HG03045 (cell line): ENCODE results near the gene JMJD1C.
"Not testable (repeated sequence)": the region's sequence is repeated elsewhere in the genome, so short reads cannot be mapped to it uniquely, and the experiment has no call there.

ENCODE experiments used
- ATAC-seq: cut with Tn5 transposase; IDR thresholded peaks from one replicate; pipeline ENCODE4 v1.9.1; 2021; ENCODE audit warnings: mild to moderate bottlenecking, moderate library complexity; ENCODE audit not compliant: unreplicated experiment

The JMJD1C gene, protein sequence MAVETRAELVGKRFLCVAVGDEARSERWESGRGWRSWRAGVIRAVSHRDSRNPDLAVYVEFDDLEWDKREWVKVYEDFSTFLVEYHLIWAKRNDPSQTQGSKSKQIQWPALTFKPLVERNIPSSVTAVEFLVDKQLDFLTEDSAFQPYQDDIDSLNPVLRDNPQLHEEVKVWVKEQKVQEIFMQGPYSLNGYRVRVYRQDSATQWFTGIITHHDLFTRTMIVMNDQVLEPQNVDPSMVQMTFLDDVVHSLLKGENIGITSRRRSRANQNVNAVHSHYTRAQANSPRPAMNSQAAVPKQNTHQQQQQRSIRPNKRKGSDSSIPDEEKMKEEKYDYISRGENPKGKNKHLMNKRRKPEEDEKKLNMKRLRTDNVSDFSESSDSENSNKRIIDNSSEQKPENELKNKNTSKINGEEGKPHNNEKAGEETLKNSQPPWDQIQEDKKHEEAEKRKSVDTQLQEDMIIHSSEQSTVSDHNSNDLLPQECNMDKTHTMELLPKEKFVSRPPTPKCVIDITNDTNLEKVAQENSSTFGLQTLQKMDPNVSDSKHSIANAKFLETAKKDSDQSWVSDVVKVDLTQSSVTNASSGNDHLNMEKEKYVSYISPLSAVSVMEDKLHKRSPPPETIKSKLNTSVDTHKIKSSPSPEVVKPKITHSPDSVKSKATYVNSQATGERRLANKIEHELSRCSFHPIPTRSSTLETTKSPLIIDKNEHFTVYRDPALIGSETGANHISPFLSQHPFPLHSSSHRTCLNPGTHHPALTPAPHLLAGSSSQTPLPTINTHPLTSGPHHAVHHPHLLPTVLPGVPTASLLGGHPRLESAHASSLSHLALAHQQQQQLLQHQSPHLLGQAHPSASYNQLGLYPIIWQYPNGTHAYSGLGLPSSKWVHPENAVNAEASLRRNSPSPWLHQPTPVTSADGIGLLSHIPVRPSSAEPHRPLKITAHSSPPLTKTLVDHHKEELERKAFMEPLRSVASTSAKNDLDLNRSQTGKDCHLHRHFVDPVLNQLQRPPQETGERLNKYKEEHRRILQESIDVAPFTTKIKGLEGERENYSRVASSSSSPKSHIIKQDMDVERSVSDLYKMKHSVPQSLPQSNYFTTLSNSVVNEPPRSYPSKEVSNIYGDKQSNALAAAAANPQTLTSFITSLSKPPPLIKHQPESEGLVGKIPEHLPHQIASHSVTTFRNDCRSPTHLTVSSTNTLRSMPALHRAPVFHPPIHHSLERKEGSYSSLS (N-terminal part only)

DNA sequence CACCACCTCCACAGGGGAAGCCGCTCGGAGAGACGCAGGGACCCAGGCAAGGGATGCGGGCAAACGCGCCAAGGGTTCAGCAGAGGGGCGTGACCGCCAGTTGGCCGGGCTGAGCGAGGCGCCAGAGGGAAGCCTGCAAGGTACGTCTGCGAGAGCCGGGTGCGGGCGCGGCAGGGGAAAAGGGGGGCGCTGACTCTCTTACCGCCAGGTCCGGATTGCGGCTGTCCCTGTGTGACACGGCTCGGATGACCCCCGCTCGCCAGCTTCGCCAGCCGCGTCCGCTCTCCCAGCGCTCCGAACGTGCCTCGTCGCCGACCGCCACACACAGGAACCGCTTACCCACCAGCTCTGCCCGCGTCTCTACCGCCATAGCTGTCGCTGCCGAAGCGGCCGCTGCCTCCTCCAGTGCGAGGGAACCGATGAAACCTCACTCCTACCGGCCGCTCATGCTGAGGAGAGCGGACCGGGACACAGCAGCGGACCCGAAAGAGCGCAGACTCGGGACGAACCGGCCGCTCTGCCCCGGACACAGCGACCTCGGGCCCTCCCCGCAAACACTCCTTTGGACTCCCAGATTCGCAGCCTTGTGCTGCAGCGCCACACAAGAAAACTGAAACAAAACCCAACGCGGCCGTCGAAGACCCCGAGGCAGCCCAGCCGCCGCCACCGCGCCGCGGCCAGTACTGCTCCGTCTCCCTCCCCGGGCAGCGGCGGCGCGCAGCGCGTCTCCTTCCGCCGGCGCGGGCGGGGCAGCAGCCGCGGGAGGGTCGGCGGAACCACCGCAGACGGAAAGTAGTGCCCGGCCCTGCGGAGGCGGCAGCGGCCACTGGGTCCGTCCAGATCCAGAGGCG is at the start of gene JMJD1C:
Gene JMJD1C, minus strand, starts transcription at position 685 of the 851 bp plus-strand sequence. Its CDS starts 315 bp downstream, at position 370.
- ATAC-seq: peak; percentile 74

- no peak for ATAC-seq
These were observed 49.4 kb upstream of the JMJD1C start for GRCh38 chr10:63515002-63515763.

DNA sequence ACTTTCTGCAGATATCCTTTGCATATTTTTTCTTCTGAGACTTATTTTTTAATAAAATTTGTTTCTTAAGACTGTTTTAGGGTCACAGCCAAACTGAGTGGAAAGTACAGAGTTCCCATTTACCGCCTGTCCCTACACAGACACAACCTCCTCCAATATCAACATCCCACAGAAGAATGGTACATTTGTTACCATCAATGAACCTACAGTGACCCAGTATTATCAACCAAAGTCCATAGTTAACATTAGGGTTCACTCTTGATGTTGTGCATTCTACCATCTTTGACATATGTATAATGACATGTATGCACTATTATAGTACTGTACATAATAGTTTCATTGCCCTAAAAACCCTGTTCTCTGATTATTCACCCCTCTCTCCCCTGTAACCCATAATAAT is 40.8 kb upstream of the JMJD1C start:
- no peak for ATAC-seq

- no peak for ATAC-seq
These were observed 39.8 kb upstream of the JMJD1C start for GRCh38 chr10:63505562-63505961.

GRCh38 chr10:63504145-63504881 is 38.5 kb upstream of the JMJD1C start:
- no peak for ATAC-seq

DNA sequence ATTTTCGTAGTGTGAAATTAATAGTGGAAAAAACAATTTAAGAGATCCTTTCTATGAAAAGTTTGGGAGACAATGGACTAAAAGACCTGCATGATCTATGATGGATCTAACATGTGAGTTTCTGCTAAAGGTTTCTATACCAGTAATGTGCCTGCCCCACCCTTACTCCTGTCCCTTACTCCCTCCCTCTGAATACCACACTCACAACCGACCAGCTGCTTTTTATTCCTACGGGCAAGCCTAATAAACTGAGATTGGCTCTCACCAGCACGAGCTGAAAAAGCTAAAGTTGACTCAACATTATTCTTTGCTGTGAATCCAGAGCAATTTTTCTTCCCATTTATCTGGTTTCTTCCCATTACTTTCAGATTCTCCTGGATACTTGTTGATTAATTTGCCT is 37.6 kb upstream of the JMJD1C start:
- ATAC-seq: no peak

DNA sequence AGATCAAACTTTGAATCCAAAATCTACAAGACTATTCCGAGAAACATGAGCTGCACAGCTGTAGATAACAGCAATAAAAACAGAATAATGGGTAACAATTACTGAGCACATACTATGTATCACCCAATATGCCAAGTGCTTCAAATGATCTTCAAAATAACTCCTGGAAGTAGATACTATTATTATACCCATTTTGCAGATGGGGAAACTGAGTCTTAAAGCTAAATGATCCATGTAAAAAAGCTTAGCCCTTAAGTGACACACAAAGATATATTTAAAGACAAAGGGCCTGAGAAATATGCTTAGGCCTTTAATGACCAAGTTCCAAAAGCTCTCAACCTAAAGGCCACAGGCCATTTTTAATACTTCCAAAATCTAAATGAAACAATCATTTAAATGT is 37.1 kb upstream of the JMJD1C start:
- ATAC-seq: no peak

DNA sequence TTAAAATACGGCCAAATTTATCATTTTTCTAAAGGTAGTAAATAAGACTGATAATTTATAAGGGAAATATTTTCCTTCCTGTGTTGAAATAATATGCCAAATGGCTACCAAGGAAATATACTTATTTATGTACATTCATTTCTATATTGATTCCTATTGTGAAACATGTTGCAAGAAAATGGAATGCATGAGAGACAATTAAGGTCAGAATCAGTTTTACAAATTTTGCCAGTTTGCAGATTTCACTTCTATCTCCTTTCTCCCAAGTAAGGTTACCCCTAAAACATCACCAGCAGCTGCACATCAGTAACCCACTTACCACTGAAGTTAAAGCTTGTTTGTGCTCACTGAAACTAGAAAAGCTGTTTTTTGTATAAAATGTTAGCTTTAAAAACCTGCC is 36.2 kb upstream of the JMJD1C start:
- ATAC-seq: no peak

GRCh38 chr10:63500551-63500950 is 34.8 kb upstream of the JMJD1C start:
- ATAC-seq: not testable (repeated sequence)

GRCh38 chr10:63498665-63499064 is 32.9 kb upstream of the JMJD1C start:
- no peak for ATAC-seq

- ATAC-seq: no peak
These were observed 31.5 kb upstream of the JMJD1C start for GRCh38 chr10:63497321-63497720.

DNA sequence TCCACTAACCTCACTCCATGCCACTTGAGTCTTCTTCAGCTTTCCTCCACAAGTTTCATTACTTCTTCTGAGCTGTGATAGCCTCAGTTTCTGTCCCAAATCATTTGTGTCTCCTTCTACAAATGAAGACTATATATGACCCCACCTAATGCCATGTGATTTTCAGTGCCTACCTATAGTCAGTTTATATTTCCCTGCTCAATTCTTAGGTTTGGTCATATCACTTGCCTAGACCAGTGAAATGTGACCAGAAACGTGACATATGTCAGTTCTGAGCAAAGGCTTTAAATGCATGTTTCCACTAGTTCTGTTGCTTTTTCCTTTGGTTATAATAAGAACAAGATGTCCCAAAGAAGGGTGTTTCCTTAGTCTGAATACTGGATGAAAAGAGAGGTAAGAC is 30.8 kb upstream of the JMJD1C start:
- no peak for ATAC-seq

DNA sequence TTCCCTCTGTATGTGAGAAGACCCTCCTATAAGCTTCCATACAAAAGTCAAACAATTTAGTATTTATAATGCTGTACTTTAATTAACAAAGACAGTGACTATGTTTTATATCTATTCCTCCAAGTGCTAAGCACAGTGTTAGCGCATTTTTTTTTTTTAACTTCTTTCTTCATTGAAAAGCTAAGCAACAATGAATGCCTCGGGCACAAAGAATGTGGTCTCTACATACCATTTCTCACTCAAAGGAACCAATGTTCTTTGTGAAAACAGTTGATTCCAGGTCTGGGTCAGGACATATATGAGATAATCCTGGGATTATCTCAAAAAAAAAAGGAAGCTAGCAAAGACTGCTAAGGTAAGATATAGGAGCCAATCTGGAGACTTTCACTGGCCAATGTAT is 29.2 kb upstream of the JMJD1C start:
- no peak for ATAC-seq

GRCh38 chr10:63493004-63493403 is 27.2 kb upstream of the JMJD1C start:
- no peak for ATAC-seq

GRCh38 chr10:63492317-63492690 is 26.5 kb upstream of the JMJD1C start:
- not testable (repeated sequence) for ATAC-seq

- no peak for ATAC-seq
These were observed 26.0 kb upstream of the JMJD1C start for GRCh38 chr10:63491588-63492316.

DNA sequence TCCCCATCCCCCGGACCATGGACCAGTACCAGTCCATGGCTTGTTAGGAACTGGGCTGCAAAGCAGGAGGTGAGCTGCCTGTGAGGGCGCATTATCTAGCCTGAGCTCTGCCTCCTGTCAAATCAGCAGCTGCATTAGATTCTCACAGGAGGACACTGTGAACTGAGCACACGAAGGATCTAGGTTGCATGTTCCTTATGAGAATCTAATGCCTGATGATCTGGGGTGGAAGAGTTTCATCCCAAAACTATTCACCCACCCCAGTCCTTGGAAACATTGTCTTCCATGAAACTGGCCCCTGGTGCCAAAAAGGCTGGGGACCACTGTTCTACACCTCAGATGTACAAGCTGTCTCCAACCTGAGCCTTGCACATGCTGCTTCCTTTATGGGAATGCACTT is 24.1 kb upstream of the JMJD1C start:
- no peak for ATAC-seq

- ATAC-seq: no peak
These were observed 22.2 kb upstream of the JMJD1C start for GRCh38 chr10:63487990-63488389.
